GM19372 (cell line): Measurements from ENCODE around the gene TNRC6C.
"Not testable (repeated sequence)": the region's sequence is repeated elsewhere in the genome, so short reads cannot be mapped to it uniquely, and the experiment has no call there.

Experiments used
- ATAC-seq: cut with Tn5 transposase; IDR thresholded peaks from one replicate; pipeline ENCODE4 v1.9.1; 2021; ENCODE audit warnings: mild to moderate bottlenecking, low read depth, moderate library complexity; ENCODE audit not compliant: unreplicated experiment

The TNRC6C gene

GRCh38 chr17:78040440-78041385 is 82.2 kb downstream of the TNRC6C start:
- no peak for ATAC-seq

GRCh38 chr17:78041386-78042179 is 83.1 kb downstream of the TNRC6C start:
- no peak for ATAC-seq

- ATAC-seq = no peak
Measured at GRCh38 chr17:78042542-78042941, 84.0 kb downstream of the TNRC6C start.

- ATAC-seq = no peak
Measured at GRCh38 chr17:78043031-78043430, 84.5 kb downstream of the TNRC6C start.

- no peak for ATAC-seq
Measured at GRCh38 chr17:78044280-78044835, 85.9 kb downstream of the TNRC6C start.

- no peak for ATAC-seq
Measured at GRCh38 chr17:78045316-78045715, 86.8 kb downstream of the TNRC6C start.

- ATAC-seq = no peak
Measured at GRCh38 chr17:78046923-78047322, 88.4 kb downstream of the TNRC6C start.

- ATAC-seq = no peak
Measured at GRCh38 chr17:78048346-78049292, 90.1 kb downstream of the TNRC6C start.

GRCh38 chr17:78049609-78050008 is 91.1 kb downstream of the TNRC6C start:
- ATAC-seq = no peak

- ATAC-seq = no peak
Measured at GRCh38 chr17:78051186-78051972, 92.9 kb downstream of the TNRC6C start.

- no peak for ATAC-seq
Measured at GRCh38 chr17:78053777-78054468, 95.4 kb downstream of the TNRC6C start.

- ATAC-seq = no peak
Measured at GRCh38 chr17:78057113-78057740, 98.7 kb downstream of the TNRC6C start.

- no peak for ATAC-seq
Measured at GRCh38 chr17:78058001-78058400, 99.5 kb downstream of the TNRC6C start.

GRCh38 chr17:78058581-78058980 is 100.1 kb downstream of the TNRC6C start:
- no peak for ATAC-seq

GRCh38 chr17:78062596-78062995 is 104.1 kb downstream of the TNRC6C start:
- ATAC-seq = no peak

- ATAC-seq = no peak
Measured at GRCh38 chr17:78063489-78063888, 105.0 kb downstream of the TNRC6C start.

- no peak for ATAC-seq
Measured at GRCh38 chr17:78064708-78065107, 106.2 kb downstream of the TNRC6C start.

- ATAC-seq = not testable (repeated sequence)
Measured at GRCh38 chr17:78066976-78067375, 108.5 kb downstream of the TNRC6C start.
